WI38 (cell line): ENCODE data around the gene AQP4.

Experiments used
- H3K4me3 ChIP-seq: 2 replicates; pipeline ENCODE4 v1.5.1; 2011; ENCODE audit warnings: low read depth, mild to moderate bottlenecking, control low read depth, low read length
- CTCF ChIP-seq: IDR thresholded peaks from 2 replicates; pipeline ENCODE4 v1.5.1; 2012; ENCODE audit warnings: low read depth, mild to moderate bottlenecking, control low read depth, low read length

AQP4 gene

GRCh38 chr18:26865557-26865956 lies at the start of gene AQP4:
TSS of gene AQP4 (minus strand) at chr18:26865707. CDS start at chr18:26865689, 18 bp downstream.
- no peak within 1 kb of the TSS for H3K4me3 ChIP-seq
- TF ChIP-seq CTCF, result no peak

DNA sequence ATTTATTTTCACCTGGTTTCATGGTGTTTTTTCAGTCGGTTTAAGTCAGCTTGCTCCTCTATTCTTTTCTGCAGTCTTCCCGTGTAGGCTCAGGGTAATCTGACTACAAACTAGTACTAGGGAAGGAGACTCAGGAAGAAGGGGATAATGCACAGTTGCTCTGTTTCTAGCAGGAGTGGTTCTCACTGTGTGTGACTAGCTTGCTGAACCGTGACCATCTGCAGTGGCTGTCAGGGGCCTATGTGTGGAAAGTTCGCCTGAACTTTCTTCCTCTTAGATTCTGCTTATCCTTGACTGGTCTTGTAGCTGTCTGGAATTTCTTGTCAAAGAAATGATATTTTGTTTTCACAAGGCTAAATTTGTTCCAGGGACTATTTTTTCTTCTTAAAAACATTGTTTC lies 46.3 kb upstream of the AQP4 start:
- TF ChIP-seq CTCF, result no peak
- H3K4me3 ChIP-seq, result no peak overlapping the region

DNA sequence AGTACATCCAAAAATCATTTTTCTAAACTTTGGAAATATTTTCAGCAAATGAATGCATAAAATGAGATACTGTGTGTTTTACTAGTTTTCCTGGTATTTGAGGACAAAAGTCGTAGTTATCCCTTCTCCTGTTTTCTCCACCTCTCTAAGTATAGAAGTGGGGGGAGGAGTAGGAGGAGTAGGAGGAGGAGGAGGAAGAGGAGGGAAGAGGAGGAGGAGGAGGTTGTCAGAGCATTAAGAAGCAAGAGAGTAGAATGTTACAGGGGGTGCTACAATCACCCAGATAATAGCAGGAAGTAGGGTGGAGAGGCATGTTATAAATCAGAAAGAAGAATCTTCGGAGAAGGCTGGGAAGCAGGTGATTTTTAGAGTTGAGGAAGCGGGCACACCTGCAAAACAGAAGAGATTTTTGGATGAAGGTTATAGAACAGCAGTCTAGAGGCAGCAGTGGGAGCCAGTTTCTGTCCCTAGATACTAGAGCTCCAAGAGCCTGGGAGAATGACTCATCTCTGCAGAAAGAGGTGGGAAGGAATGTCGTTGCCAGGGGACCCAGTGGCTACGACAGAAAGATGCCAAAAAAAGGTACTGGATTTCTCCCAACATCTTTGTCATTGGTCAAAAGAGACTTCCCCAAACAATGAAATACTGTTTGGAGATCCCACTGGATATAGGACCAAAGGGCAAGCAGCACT lies 44.2 kb upstream of the AQP4 start:
- TF ChIP-seq CTCF, result no peak
- H3K4me3 ChIP-seq, result no peak overlapping the region

DNA sequence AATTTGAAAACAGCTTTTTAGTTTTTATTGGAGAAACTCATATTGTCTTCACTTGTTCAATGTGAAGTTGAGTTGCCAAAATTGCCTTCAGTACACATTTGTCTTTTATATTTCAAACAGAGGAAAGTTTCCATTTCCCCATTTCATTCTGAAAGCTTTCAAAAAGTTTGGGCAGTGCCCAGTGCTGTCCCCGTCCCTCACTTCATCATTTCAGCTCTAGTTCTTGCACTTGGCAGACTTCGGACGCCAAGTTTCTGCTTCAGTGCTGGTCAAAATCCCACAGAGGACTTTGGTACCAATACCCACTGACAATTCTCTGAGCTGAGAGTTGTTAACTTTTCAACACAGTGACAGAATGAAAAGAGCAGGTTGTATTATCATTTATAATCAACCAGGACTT lies 43.4 kb upstream of the AQP4 start:
- H3K4me3 ChIP-seq, result no peak overlapping the region
- no peak for TF ChIP-seq CTCF

DNA sequence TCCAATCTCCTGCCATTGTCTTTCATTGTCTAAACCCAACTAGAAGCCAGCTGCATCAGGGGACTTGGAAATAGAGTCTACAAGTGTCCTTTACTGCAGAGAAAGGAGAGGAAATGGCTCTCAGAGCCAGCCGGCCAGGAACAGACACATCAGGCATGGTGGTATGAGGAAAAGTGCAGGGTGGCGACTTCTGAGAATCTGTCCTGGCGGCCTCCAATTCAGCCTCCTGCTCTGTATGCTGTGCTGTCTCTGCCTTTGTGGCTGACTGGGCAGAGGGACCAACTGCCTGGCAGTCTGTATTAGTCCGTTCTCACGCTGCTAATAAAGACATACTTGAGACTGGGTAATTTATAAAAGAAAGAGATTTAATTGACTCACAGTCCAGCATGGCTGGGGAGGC lies 36.8 kb upstream of the AQP4 start:
- TF ChIP-seq CTCF, result no peak

DNA sequence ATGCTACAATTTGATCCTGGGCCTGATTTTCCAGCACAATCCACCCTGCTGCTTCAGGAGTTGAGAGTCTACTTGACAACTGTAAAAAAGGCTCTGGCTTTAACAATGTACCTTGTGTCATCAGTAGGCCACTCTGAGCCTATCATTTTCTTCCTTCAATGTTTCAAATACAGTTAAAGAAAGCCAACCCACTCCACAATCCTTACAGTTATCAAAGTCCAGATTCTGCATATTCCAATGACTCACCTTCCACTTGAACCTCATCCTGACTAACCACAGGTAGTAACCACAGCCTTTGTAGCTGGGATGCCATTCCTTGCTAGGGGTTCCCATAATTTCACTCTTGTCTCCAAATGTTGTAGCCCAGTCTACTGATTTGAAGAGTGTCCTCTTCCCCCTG lies 35.5 kb upstream of the AQP4 start:
- no peak for TF ChIP-seq CTCF

More for the DNA sequence above, 36.8 kb upstream of the AQP4 start:
- no peak overlapping the region for H3K4me3 ChIP-seq

DNA sequence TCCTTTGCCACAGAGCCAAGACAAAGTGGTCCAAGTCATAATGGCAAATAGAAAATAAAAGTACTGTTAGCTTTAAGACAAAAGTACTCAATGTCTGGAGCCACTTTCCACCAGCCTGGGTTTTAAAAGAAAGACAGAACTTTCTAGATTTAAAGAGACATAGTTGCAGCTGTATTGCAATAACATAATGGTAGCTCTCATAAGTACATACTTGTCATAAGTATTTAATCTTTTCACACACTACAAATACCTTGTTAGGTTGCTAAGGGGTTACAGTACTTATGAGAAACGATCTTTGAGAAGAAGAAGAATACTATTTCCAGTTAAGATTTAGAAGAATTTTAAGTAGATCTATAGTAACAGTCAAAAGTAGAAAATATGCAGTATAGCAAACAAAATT lies 28.9 kb upstream of the AQP4 start:
- H3K4me3 ChIP-seq, result no peak overlapping the region
- no peak for TF ChIP-seq CTCF

More for the DNA sequence above, 35.5 kb upstream of the AQP4 start:
- no peak overlapping the region for H3K4me3 ChIP-seq
